ENCODE results near the gene ZIM2.

- TF ChIP-seq CTCF (IDR thresholded peaks at IDR 0.05 in 8 of 11, conservative IDR thresholded peaks at IDR 0.05 in 3 of 11) = no peak
- TF ChIP-seq POLR2AphosphoS5 (IDR thresholded peaks at IDR 0.05) = no peak
Measured at GRCh38 chr19:56813531-56813930, 27.0 kb downstream of the ZIM2 start.
